Colonic mucosa (tissue), 4 donors: ENCODE measurements around the gene AMBRA1. TPM values are rescaled to one million over a fixed set of nuclear protein-coding genes. Genes with fewer than 3 reads are reported as not detected.

Experiments
- DNase-seq: peaks from one replicate; pipeline ENCODE4 v3.0.0-alpha.2; 2020
- H3K27ac ChIP-seq: fragments of 200-600 bp; one replicate; pipeline ENCODE4 v1.8.0; 2021
- H3K27me3 ChIP-seq: fragments of 200-600 bp; one replicate; pipeline ENCODE4 v1.8.0; 2021
- H3K36me3 ChIP-seq: fragments of 200-600 bp; one replicate; pipeline ENCODE4 v1.8.0; 2021
- H3K4me1 ChIP-seq: fragments of 200-600 bp; one replicate; pipeline ENCODE4 v1.8.0; 2021; ENCODE audit warnings: mild to moderate bottlenecking
- H3K4me3 ChIP-seq: fragments of 200-600 bp; one replicate; pipeline ENCODE4 v1.8.0; 2021
- H3K9ac ChIP-seq, 2 donors: one replicate each; pipeline ENCODE4 v1.7.0; 2013; ENCODE audit warnings: control low read depth in 2 of 2, low read depth in 2 of 2, low read length in 2 of 2
- H3K9me3 ChIP-seq: fragments of 200-600 bp; one replicate; pipeline ENCODE4 v1.8.0; 2021
- CTCF ChIP-seq: fragments of 200-600 bp; IDR thresholded peaks from one replicate; pipeline ENCODE4 v1.8.0; 2022; ENCODE audit warnings: antibody characterized with exemption, mild to moderate bottlenecking
- intact Hi-C: fragments of 100-400 bp; cut with DNase I; formaldehyde crosslinking; loops from one replicate; pipeline ENCODE4 v1.14.1; 2022
- total RNA-seq, 2 donors: library from RNA; stranded (reverse); fragmentation: NEBNext Ultra II Directional in 1 of 2; extraction: Animal tissue kit (Norgen Biotek cat#: 25700) in 1 of 2; gene quantifications; one replicate each; pipeline ENCODE4 v1.2.1, GENCODE V29; 2021
- donor health status: healthy.
- donor health status: DM: no; HTN: no; CAD: no.
- donor health status: DM: no; HTN: no; CAD: no.

The AMBRA1 gene
- total RNA-seq, 2 donors from 2014 or later = 32.7 to 33.8 TPM

GRCh38 chr11:46535688-46536087 lies 58.1 kb downstream of the AMBRA1 start:
- Histone ChIP-seq H3K27ac (no peak overlapping the region), H3K4me3 (no peak overlapping the region), H3K4me1 (no peaks in the 10 kb centered on the region), H3K9ac (no peak overlapping the region), H3K9me3 (no peaks in the 10 kb centered on the region), H3K36me3 (no peaks in the 10 kb centered on the region), H3K27me3 (no peaks in the 10 kb centered on the region)
- TF ChIP-seq CTCF = no peak
- intact Hi-C loops = loop anchor here (2.0 to 10.0 kb wide), 3 partner anchors 48 to 291 kb away; no protein-coding TSS in a partner anchor
- no peak for DNase-seq

- H3K27me3 ChIP-seq = no peaks in the 10 kb centered on the region
- no peaks in the 10 kb centered on the region for H3K36me3 ChIP-seq
- intact Hi-C loops = loop anchor here (5.0 to 10.0 kb wide), 2 partner anchors 47 to 290 kb away; no protein-coding TSS in a partner anchor
- TF ChIP-seq CTCF = no peak
- DNase-seq = no peak
- H3K9me3 ChIP-seq = no peaks in the 10 kb centered on the region
- H3K4me3 ChIP-seq = no peak overlapping the region
- H3K27ac ChIP-seq = no peak overlapping the region
- H3K9ac ChIP-seq = no peak overlapping the region
- H3K4me1 ChIP-seq = no peaks in the 10 kb centered on the region
Observed at GRCh38 chr11:46534711-46535110, 59.1 kb downstream of the AMBRA1 start.

GRCh38 chr11:46533396-46534100 lies 60.3 kb downstream of the AMBRA1 start:
- H3K27me3 ChIP-seq = no peaks in the 10 kb centered on the region
- peaks cover 4% of the 10 kb centered on the region for H3K4me1 ChIP-seq
- DNase-seq = no peak
- no peak overlapping the region for H3K4me3 ChIP-seq
- no peaks in the 10 kb centered on the region for H3K36me3 ChIP-seq
- H3K27ac ChIP-seq = no peak overlapping the region
- intact Hi-C loops = loop anchor here (10.0 kb wide), 1 partner anchor 289 kb away; no protein-coding TSS in a partner anchor
- TF ChIP-seq CTCF = no peak
- H3K9ac ChIP-seq = no peak overlapping the region
- no peaks in the 10 kb centered on the region for H3K9me3 ChIP-seq

GRCh38 chr11:46529928-46530574 lies 63.8 kb downstream of the AMBRA1 start:
- intact Hi-C loops = loop anchor here (5.0 to 10.0 kb wide), 2 partner anchors 38 to 285 kb away; no protein-coding TSS in a partner anchor
- no peaks in the 10 kb centered on the region for H3K9me3 ChIP-seq

More at GRCh38 chr11:46529928-46530574, 63.8 kb downstream of the AMBRA1 start:
- Histone ChIP-seq H3K4me3 (no peak overlapping the region), H3K9ac (no peak overlapping the region), H3K36me3 (no peaks in the 10 kb centered on the region), H3K27me3 (no peaks in the 10 kb centered on the region), H3K4me1 (peaks cover 4% of the 10 kb centered on the region), H3K27ac (no peak overlapping the region)
- no peak for DNase-seq
- no peak for TF ChIP-seq CTCF
